ENCODE results near the gene ZNF578. TPM values are rescaled to one million over a fixed set of nuclear protein-coding genes. Genes with fewer than 3 reads are reported as not detected.
A peak's percentile ranks its signal among the peaks of the same experiment; 100 is the strongest.
"Not testable (repeated sequence)": the region's sequence is repeated elsewhere in the genome, so short reads cannot be mapped to it uniquely, and the experiment has no call there.

ZNF578 gene
- total and polyA plus RNA-seq, 2 donors (not counting 3 experiments of a cell fraction or from before 2014, with no cell fraction given), result 0.46 to 1.00 TPM

DNA sequence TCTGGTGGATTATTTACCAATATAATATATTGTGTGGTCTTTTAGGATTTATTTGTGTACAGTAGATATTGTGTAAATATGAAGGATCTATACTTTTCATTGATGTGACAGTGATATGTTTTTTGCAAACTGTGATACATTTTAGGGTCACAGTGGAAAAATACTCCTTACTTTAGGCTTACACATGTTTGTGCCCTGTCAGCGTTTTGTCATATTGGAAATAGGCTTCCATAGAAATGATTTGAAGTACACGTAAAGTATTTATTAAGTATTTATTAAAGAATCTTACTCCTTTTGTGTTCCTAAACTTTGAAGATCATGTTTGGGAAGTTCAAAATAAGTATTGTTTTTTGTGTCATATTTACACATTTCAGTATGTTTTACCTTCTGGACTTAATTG lies 79.1 kb downstream of the ZNF578 start:
- Histone ChIP-seq H4K20me1 (replicated peaks; ENCODE audit: control insufficient read depth, extremely low read depth, insufficient read depth, low read length) (no peaks in the 10 kb centered on the region), H3K4me1 (ENCODE audit: control insufficient read depth, extremely low read depth, insufficient read depth, low read length) (peaks cover 6% of the 10 kb centered on the region), H3K36me3 (ENCODE audit: control insufficient read depth in 2 of 2, extremely low read depth in 1 of 2, insufficient read depth in 2 of 2, low read length in 2 of 2) (no peaks in the 10 kb centered on the region), H3K9me3 (replicated peaks; ENCODE audit: control insufficient read depth, insufficient read depth, low read length) (no peaks in the 10 kb centered on the region), H3K4me3 (replicated peaks in 1 of 3; ENCODE audit: insufficient read depth in 1 of 3, low read depth in 1 of 3, low read length in 3 of 3) (no peak overlapping the region), H3K27ac (ENCODE audit: insufficient read depth, low read depth, low read length) (no peak overlapping the region), H3K4me2 (ENCODE audit: insufficient read depth, low read length) (no peak overlapping the region), H3K9me1 (replicated peaks; ENCODE audit: control insufficient read depth, extremely low read depth, insufficient read depth, low read length) (no peaks in the 10 kb centered on the region), H3K9ac (replicated peaks; ENCODE audit: extremely low read depth, insufficient read depth, low read length) (no peak overlapping the region), H2AFZ (ENCODE audit: low read depth, low read length) (no peak overlapping the region), H3K27me3 (ENCODE audit: control insufficient read depth in 2 of 2, insufficient read depth in 2 of 2, low read length in 2 of 2) (no peaks in the 10 kb centered on the region), H3K79me2 (ENCODE audit: control insufficient read depth, insufficient read depth, low read length) (peaks cover 8% of the 10 kb centered on the region)
- FAIRE-seq (no peak), DNase-seq (ENCODE audit: low read depth, low spot score) (no peak)
- TF ChIP-seq MAX (IDR thresholded peaks at IDR 0.05; ENCODE audit: insufficient read depth, insufficient read length) (no peak), GATA2 (IDR thresholded peaks at IDR 0.05; ENCODE audit: insufficient read depth, insufficient read length, low read depth, low read length) (no peak), MYC (IDR thresholded peaks at IDR 0.05; ENCODE audit: low read depth, low read length) (no peak), JUN (IDR thresholded peaks at IDR 0.05; ENCODE audit: borderline replicate concordance, insufficient read depth, insufficient read length, low read depth) (no peak), FOS (IDR thresholded peaks at IDR 0.05; ENCODE audit: borderline replicate concordance, insufficient read depth, low read length) (no peak), POLR2A (IDR thresholded peaks at IDR 0.05; ENCODE audit: low read depth, low read length) (no peak)
- ChIA-PET POLR2A (no interaction called here), CTCF (no interaction called here)
- BruUV-seq (replicated peaks), result no TSS peak
- intact Hi-C loops (cut with micrococcal nuclease) (no loop called here), dilution Hi-C loops (cut with MboI; ENCODE audit: extremely low pct_ligation_motif_present, low sequenced_read_pairs) (no loop called here)

GRCh38 chr19:52533901-52534300 lies 80.5 kb downstream of the ZNF578 start:
- intact Hi-C loops (cut with micrococcal nuclease) (no loop called here), dilution Hi-C loops (cut with MboI; ENCODE audit: extremely low pct_ligation_motif_present, low sequenced_read_pairs) (no loop called here)
- no TSS peak for BruUV-seq (replicated peaks)
- Histone ChIP-seq H3K36me3 (ENCODE audit: control insufficient read depth in 2 of 2, extremely low read depth in 1 of 2, insufficient read depth in 2 of 2, low read length in 2 of 2) (no peaks in the 10 kb centered on the region), H2AFZ (ENCODE audit: low read depth, low read length) (no peak overlapping the region), H3K27me3 (ENCODE audit: control insufficient read depth in 2 of 2, insufficient read depth in 2 of 2, low read length in 2 of 2) (no peaks in the 10 kb centered on the region), H3K79me2 (ENCODE audit: control insufficient read depth, insufficient read depth, low read length) (peaks cover 4% of the 10 kb centered on the region), H3K4me3 (replicated peaks in 1 of 3; ENCODE audit: insufficient read depth in 1 of 3, low read depth in 1 of 3, low read length in 3 of 3) (no peak overlapping the region), H3K4me1 (ENCODE audit: control insufficient read depth, extremely low read depth, insufficient read depth, low read length) (peaks cover 3% of the 10 kb centered on the region), H4K20me1 (replicated peaks; ENCODE audit: control insufficient read depth, extremely low read depth, insufficient read depth, low read length) (no peaks in the 10 kb centered on the region), H3K9ac (replicated peaks; ENCODE audit: extremely low read depth, insufficient read depth, low read length) (no peak overlapping the region), H3K9me1 (replicated peaks; ENCODE audit: control insufficient read depth, extremely low read depth, insufficient read depth, low read length) (no peaks in the 10 kb centered on the region), H3K4me2 (ENCODE audit: insufficient read depth, low read length) (no peak overlapping the region), H3K27ac (ENCODE audit: insufficient read depth, low read depth, low read length) (no peak overlapping the region), H3K9me3 (replicated peaks; ENCODE audit: control insufficient read depth, insufficient read depth, low read length) (no peaks in the 10 kb centered on the region)
- no peak for TF ChIP-seq POLR2AphosphoS5 (IDR thresholded peaks at IDR 0.05; ENCODE audit: insufficient read depth, low read depth, low read length)
- no peak for TF ChIP-seq EZH2 (IDR thresholded peaks at IDR 0.05; ENCODE audit: borderline replicate concordance, low read depth, low read length, severe bottlenecking)
- no peak for TF ChIP-seq JUN (IDR thresholded peaks at IDR 0.05; ENCODE audit: borderline replicate concordance, insufficient read depth, insufficient read length, low read depth)
- TF ChIP-seq FOS (IDR thresholded peaks at IDR 0.05; ENCODE audit: borderline replicate concordance, insufficient read depth, low read length), result no peak
- TF ChIP-seq POLR2A (IDR thresholded peaks at IDR 0.05; ENCODE audit: low read depth, low read length), result no peak
- ChIA-PET CTCF (no interaction called here), POLR2A (no interaction called here)
- no peak for FAIRE-seq
- DNase-seq (ENCODE audit: low read depth, low spot score), result no peak

GRCh38 chr19:52535385-52535770 lies 82.0 kb downstream of the ZNF578 start:
- H3K79me2 ChIP-seq (ENCODE audit: control insufficient read depth, insufficient read depth, low read length); H3K9me3 ChIP-seq (replicated peaks; ENCODE audit: control insufficient read depth, insufficient read depth, low read length); H3K36me3 ChIP-seq (ENCODE audit: control insufficient read depth in 2 of 2, extremely low read depth in 1 of 2, insufficient read depth in 2 of 2, low read length in 2 of 2); BruUV-seq (replicated peaks); CTCF ChIA-PET; FAIRE-seq; H3K27ac ChIP-seq (ENCODE audit: insufficient read depth, low read depth, low read length); H3K27me3 ChIP-seq (ENCODE audit: control insufficient read depth in 2 of 2, insufficient read depth in 2 of 2, low read length in 2 of 2); DNase-seq (ENCODE audit: low read depth, low spot score); H3K9me1 ChIP-seq (replicated peaks; ENCODE audit: control insufficient read depth, extremely low read depth, insufficient read depth, low read length); dilution Hi-C loops (cut with MboI; ENCODE audit: extremely low pct_ligation_motif_present, low sequenced_read_pairs); H4K20me1 ChIP-seq (replicated peaks; ENCODE audit: control insufficient read depth, extremely low read depth, insufficient read depth, low read length); H3K4me1 ChIP-seq (ENCODE audit: control insufficient read depth, extremely low read depth, insufficient read depth, low read length): not testable (repeated sequence)
- Histone ChIP-seq H3K4me2 (ENCODE audit: insufficient read depth, low read length) (peak overlapping the region; percentile 70), H2AFZ (ENCODE audit: low read depth, low read length) (peak overlapping the region; percentile 75), H3K4me3 (replicated peaks in 1 of 3; ENCODE audit: insufficient read depth in 1 of 3, low read depth in 1 of 3, low read length in 3 of 3) (peak overlapping the region; percentile 52 to 63 (median 62)), H3K9ac (replicated peaks; ENCODE audit: extremely low read depth, insufficient read depth, low read length) (peak overlapping the region; percentile 9)
- POLR2A ChIA-PET, result interaction anchor here (0.6 kb wide), 1 partner anchor 25 kb away, joined by 4 read pairs; no protein-coding TSS in a partner anchor
- intact Hi-C loops (cut with micrococcal nuclease), result loop anchor here (1.0 kb wide), 1 partner anchor 8 kb away; the partner anchor contains the start of gene ZNF808
